ENCODE measurements around the gene UBE2F. TPM values are rescaled to one million over a fixed set of nuclear protein-coding genes. Genes with fewer than 3 reads are reported as not detected.

Gene UBE2F
- total and polyA plus RNA-seq, 2 of the 4 experiments (the other 2 are of a cell fraction): 44.6 to 59.8 TPM

DNA sequence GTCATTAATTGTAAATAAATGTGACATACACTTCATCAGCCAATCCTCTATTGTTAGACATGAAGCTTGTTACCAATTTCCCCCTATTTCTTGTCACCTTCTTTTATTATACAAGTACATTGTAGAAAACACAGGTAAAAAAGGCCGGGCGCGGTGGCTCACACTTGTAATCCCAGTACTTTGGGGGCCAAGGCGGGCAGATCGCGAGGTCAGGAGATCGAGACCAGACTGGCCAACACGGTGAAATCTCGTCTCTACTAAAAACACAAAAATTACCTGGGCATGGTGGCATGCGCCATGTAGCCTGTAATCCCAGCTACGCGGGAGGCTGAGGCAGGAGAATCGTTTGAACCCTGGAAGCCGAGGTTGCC lies 42.7 kb upstream of the UBE2F start:
- Histone ChIP-seq H4K20me1 (ENCODE audit: insufficient read depth, low read length) (no peaks in the 10 kb centered on the region), H4K91ac (ENCODE audit: insufficient read depth, low read depth, low read length) (no peak overlapping the region), H2BK15ac (ENCODE audit: low read depth, low read length) (no peak overlapping the region), H3K9me3 (ENCODE audit: control insufficient read depth, insufficient read depth, low read length) (no peaks in the 10 kb centered on the region), H3K9me1 (ENCODE audit: insufficient read depth, low read length) (no peaks in the 10 kb centered on the region), H2AK9ac (replicated peaks; ENCODE audit: low read depth, low read length, poor library complexity) (no peak overlapping the region), H2BK120ac (ENCODE audit: low read depth, low read length) (no peak overlapping the region), H3K36me3 (ENCODE audit: control insufficient read depth, insufficient read depth, low read length) (no peaks in the 10 kb centered on the region), H3K27ac (ENCODE audit: insufficient read depth, low read length) (no peak overlapping the region), H3K4me1 (ENCODE audit: control insufficient read depth, insufficient read depth, low read length) (peaks cover 2% of the 10 kb centered on the region; the same call in 1 of the 2 replicates), H3K18ac (ENCODE audit: low read depth, low read length) (no peak overlapping the region), H3K79me1 (ENCODE audit: low read depth in 1 of 2, low read length in 2 of 2) (no peaks in the 10 kb centered on the region), H3K14ac (replicated peaks; ENCODE audit: low read depth, low read length) (no peak overlapping the region), H3K27me3 (ENCODE audit: control insufficient read depth, insufficient read depth, low read length) (peaks cover 3% of the 10 kb centered on the region), H3K4ac (ENCODE audit: low read depth, low read length) (peak overlapping the region; percentile 29; the same call in 1 of the 2 replicates), H2AFZ (replicated peaks; ENCODE audit: low read length, poor library complexity) (no peak overlapping the region), H2AK5ac (ENCODE audit: low read depth, low read length) (0 out of 2 replicates have a peak overlapping the region, but pooled peaks have one; percentile 16), H3K4me2 (ENCODE audit: low read depth, low read length) (no peak overlapping the region), H2BK20ac (ENCODE audit: low read depth, low read length) (no peak overlapping the region), H3K4me3 (ENCODE audit: insufficient read depth, low read depth, low read length) (no peak overlapping the region), H4K8ac (ENCODE audit: low read depth in 2 of 2, low read length in 2 of 2) (no peak overlapping the region), H3K23ac (ENCODE audit: low read depth, low read length) (no peak overlapping the region), H3K56ac (ENCODE audit: extremely low read depth, insufficient read depth, low read length) (no peak overlapping the region), H4K5ac (ENCODE audit: low read depth, low read length) (no peak overlapping the region), H3K9ac (ENCODE audit: low read depth, low read length) (no peak overlapping the region), H2BK5ac (ENCODE audit: low read depth, low read length, poor library complexity, severe bottlenecking) (no peak overlapping the region)
- POLR2A ChIA-PET (ENCODE audit: unreplicated experiment): no interaction called here
- WGBS, 2 experiments (ENCODE audit: extremely low coverage in 2 of 2, insufficient read length in 1 of 2): no CpG with 5 or more reads among the region's 14 CpGs
- DNase-seq (no peak), ATAC-seq (ENCODE audit: low read depth) (no peak)
- CTCF ChIA-PET: interaction anchor here (0.6 to 0.7 kb wide), 3 partner anchors 19 to 337 kb away, joined by 3 to 5 read pairs (median 3); no protein-coding TSS in a partner anchor
- BruUV-seq (replicated peaks): no TSS peak
- in situ Hi-C loops (cut with MboI; ENCODE audit: low sequenced_read_pairs) (no loop called here), dilution Hi-C loops (cut with HindIII; ENCODE audit: low sequenced_read_pairs, unreplicated experiment) (no loop called here), intact Hi-C loops (cut with micrococcal nuclease) (no loop called here)
- TF ChIP-seq RCOR1 (IDR thresholded peaks at IDR 0.05; ENCODE audit: insufficient replicate concordance, low read length) (no peak), MAFK (IDR thresholded peaks at IDR 0.05; ENCODE audit: low read depth, low read length) (no peak), MXI1 (IDR thresholded peaks at IDR 0.05; ENCODE audit: borderline replicate concordance, low read depth, low read length) (no peak), NFE2L2 (IDR thresholded peaks at IDR 0.05; ENCODE audit: low read depth, low read length) (no peak), MAZ (IDR thresholded peaks at IDR 0.05; ENCODE audit: borderline replicate concordance, low read depth, low read length) (no peak), POLR2A (IDR thresholded peaks at IDR 0.05; ENCODE audit: low read depth, low read length) (no peak), BHLHE40 (IDR thresholded peaks at IDR 0.05; ENCODE audit: low read depth, low read length) (no peak), RAD21 (IDR thresholded peaks at IDR 0.05; ENCODE audit: low read length) (no peak), RFX5 (IDR thresholded peaks at IDR 0.05; ENCODE audit: low read depth, low read length) (no peak), CEBPB (IDR thresholded peaks at IDR 0.05; ENCODE audit: low read depth, low read length) (no peak), SMC3 (IDR thresholded peaks at IDR 0.05; ENCODE audit: low read depth, low read length) (no peak), FOS (IDR thresholded peaks at IDR 0.05; ENCODE audit: low read depth, low read length) (no peak), CHD1 (IDR thresholded peaks at IDR 0.05; ENCODE audit: low read depth, low read length) (no peak)
- TF ChIP-seq, protein P1, sequence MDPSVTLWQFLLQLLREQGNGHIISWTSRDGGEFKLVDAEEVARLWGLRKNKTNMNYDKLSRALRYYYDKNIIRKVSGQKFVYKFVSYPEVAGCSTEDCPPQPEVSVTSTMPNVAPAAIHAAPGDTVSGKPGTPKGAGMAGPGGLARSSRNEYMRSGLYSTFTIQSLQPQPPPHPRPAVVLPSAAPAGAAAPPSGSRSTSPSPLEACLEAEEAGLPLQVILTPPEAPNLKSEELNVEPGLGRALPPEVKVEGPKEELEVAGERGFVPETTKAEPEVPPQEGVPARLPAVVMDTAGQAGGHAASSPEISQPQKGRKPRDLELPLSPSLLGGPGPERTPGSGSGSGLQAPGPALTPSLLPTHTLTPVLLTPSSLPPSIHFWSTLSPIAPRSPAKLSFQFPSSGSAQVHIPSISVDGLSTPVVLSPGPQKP (IDR thresholded peaks at IDR 0.05; ENCODE audit: borderline replicate concordance, low read depth, low read length): no peak
- TF ChIP-seq, protein P2, sequence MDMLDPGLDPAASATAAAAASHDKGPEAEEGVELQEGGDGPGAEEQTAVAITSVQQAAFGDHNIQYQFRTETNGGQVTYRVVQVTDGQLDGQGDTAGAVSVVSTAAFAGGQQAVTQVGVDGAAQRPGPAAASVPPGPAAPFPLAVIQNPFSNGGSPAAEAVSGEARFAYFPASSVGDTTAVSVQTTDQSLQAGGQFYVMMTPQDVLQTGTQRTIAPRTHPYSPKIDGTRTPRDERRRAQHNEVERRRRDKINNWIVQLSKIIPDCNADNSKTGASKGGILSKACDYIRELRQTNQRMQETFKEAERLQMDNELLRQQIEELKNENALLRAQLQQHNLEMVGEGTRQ (IDR thresholded peaks at IDR 0.05; ENCODE audit: low read depth, low read length): no peak
- TF ChIP-seq, protein P3, sequence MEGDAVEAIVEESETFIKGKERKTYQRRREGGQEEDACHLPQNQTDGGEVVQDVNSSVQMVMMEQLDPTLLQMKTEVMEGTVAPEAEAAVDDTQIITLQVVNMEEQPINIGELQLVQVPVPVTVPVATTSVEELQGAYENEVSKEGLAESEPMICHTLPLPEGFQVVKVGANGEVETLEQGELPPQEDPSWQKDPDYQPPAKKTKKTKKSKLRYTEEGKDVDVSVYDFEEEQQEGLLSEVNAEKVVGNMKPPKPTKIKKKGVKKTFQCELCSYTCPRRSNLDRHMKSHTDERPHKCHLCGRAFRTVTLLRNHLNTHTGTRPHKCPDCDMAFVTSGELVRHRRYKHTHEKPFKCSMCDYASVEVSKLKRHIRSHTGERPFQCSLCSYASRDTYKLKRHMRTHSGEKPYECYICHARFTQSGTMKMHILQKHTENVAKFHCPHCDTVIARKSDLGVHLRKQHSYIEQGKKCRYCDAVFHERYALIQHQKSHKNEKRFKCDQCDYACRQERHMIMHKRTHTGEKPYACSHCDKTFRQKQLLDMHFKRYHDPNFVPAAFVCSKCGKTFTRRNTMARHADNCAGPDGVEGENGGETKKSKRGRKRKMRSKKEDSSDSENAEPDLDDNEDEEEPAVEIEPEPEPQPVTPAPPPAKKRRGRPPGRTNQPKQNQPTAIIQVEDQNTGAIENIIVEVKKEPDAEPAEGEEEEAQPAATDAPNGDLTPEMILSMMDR (conservative IDR thresholded peaks at IDR 0.05; ENCODE audit: low read depth, low read length): no peak
